WTC11 (cell line): ENCODE data around the gene MAPKAPK3.

Source experiments
- CREB1 ChIP-seq: sonication (generic); formaldehyde crosslinking; IDR thresholded peaks from 2 replicates; pipeline ENCODE4 v1.8.0; 2023; ENCODE audit warnings: mild to moderate bottlenecking, missing genetic modification reagents
- EMX1 ChIP-seq: fragments of 250-450 bp; sonication (Bioruptor Pico); IDR thresholded peaks from 2 replicates; pipeline ENCODE4 v1.8.0; 2021; ENCODE audit warnings: mild to moderate bottlenecking
- ESRRA ChIP-seq: sonication (generic); formaldehyde crosslinking; IDR thresholded peaks from 2 replicates; pipeline ENCODE4 v1.8.1; 2022; ENCODE audit warnings: mild to moderate bottlenecking, missing genetic modification reagents, borderline replicate concordance
- FOXJ3 ChIP-seq: sonication (generic); formaldehyde crosslinking; IDR thresholded peaks from 2 replicates; pipeline ENCODE4 v1.9.0; 2021; ENCODE audit warnings: missing genetic modification reagents, mild to moderate bottlenecking, borderline replicate concordance
- GRHL2 ChIP-seq: fragments of 250-450 bp; sonication (Bioruptor Pico); IDR thresholded peaks from 2 replicates; pipeline ENCODE4 v1.8.0; 2022; ENCODE audit warnings: mild to moderate bottlenecking, moderate library complexity; ENCODE audit not compliant: insufficient replicate concordance, severe bottlenecking
- NFYB ChIP-seq: sonication (generic); formaldehyde crosslinking; conservative IDR thresholded peaks from 2 replicates; pipeline ENCODE4 v1.8.0; 2022; ENCODE audit warnings: low read depth, missing genetic modification reagents
- NR2C2 ChIP-seq: sonication (generic); formaldehyde crosslinking; IDR thresholded peaks from 2 replicates; pipeline ENCODE4 v1.8.0; 2022; ENCODE audit warnings: mild to moderate bottlenecking, missing genetic modification reagents
- OVOL2 ChIP-seq: fragments of 250-450 bp; sonication (Bioruptor Pico); IDR thresholded peaks from 2 replicates; pipeline ENCODE4 v1.9.0; 2021; ENCODE audit warnings: mild to moderate bottlenecking, borderline replicate concordance
- ZNF263 ChIP-seq: sonication (generic); formaldehyde crosslinking; IDR thresholded peaks from 2 replicates; pipeline ENCODE4 v1.8.1; 2022; ENCODE audit warnings: low read depth, mild to moderate bottlenecking, moderate library complexity, missing genetic modification reagents
- TF ChIP-seq, protein P1 (sequence below): fragments of 200-600 bp; IDR thresholded peaks from 2 replicates; pipeline ENCODE4 v1.8.0; 2022; ENCODE audit warnings: antibody characterized with exemption
- TF ChIP-seq, protein P2 (sequence below): sonication (generic); formaldehyde crosslinking; IDR thresholded peaks from 2 replicates; pipeline ENCODE4 v1.8.0; 2023; ENCODE audit warnings: missing genetic modification reagents, mild to moderate bottlenecking, borderline replicate concordance
- TF ChIP-seq, protein P3 (sequence below): sonication (generic); formaldehyde crosslinking; IDR thresholded peaks from 2 replicates; pipeline ENCODE4 v1.8.0; 2022; ENCODE audit warnings: mild to moderate bottlenecking, missing genetic modification reagents
- TF ChIP-seq, protein P4 (sequence below): fragments of 250-450 bp; sonication (Bioruptor Pico); IDR thresholded peaks from 2 replicates; pipeline ENCODE4 v1.8.0; 2021; ENCODE audit warnings: mild to moderate bottlenecking
- TF ChIP-seq, protein P5 (sequence below): sonication (generic); formaldehyde crosslinking; IDR thresholded peaks from 2 replicates; pipeline ENCODE4 v1.8.1; 2022; ENCODE audit warnings: missing genetic modification reagents, borderline replicate concordance

DNA sequence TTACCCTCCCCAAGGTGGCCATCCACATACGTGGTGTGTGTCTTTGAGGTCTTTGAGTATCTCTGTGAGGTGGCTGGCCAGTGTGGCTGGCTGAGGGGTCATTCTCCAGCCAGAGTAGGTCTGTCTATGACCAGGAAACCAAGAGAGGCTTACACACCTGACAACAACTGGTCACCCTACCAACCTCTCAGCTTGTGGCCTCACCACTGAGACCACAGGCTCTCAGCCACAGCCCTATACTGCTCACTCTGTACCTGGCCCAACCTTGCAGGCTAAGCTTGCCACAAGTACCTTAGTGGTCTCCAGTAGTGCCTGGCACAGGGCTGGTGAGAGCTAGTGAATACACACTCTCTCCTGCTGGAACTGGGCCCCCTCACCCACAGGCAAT is 42.5 kb upstream of the MAPKAPK3 start:
- TF ChIP-seq, protein P1, sequence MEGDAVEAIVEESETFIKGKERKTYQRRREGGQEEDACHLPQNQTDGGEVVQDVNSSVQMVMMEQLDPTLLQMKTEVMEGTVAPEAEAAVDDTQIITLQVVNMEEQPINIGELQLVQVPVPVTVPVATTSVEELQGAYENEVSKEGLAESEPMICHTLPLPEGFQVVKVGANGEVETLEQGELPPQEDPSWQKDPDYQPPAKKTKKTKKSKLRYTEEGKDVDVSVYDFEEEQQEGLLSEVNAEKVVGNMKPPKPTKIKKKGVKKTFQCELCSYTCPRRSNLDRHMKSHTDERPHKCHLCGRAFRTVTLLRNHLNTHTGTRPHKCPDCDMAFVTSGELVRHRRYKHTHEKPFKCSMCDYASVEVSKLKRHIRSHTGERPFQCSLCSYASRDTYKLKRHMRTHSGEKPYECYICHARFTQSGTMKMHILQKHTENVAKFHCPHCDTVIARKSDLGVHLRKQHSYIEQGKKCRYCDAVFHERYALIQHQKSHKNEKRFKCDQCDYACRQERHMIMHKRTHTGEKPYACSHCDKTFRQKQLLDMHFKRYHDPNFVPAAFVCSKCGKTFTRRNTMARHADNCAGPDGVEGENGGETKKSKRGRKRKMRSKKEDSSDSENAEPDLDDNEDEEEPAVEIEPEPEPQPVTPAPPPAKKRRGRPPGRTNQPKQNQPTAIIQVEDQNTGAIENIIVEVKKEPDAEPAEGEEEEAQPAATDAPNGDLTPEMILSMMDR = no peak
- TF ChIP-seq, protein P2, sequence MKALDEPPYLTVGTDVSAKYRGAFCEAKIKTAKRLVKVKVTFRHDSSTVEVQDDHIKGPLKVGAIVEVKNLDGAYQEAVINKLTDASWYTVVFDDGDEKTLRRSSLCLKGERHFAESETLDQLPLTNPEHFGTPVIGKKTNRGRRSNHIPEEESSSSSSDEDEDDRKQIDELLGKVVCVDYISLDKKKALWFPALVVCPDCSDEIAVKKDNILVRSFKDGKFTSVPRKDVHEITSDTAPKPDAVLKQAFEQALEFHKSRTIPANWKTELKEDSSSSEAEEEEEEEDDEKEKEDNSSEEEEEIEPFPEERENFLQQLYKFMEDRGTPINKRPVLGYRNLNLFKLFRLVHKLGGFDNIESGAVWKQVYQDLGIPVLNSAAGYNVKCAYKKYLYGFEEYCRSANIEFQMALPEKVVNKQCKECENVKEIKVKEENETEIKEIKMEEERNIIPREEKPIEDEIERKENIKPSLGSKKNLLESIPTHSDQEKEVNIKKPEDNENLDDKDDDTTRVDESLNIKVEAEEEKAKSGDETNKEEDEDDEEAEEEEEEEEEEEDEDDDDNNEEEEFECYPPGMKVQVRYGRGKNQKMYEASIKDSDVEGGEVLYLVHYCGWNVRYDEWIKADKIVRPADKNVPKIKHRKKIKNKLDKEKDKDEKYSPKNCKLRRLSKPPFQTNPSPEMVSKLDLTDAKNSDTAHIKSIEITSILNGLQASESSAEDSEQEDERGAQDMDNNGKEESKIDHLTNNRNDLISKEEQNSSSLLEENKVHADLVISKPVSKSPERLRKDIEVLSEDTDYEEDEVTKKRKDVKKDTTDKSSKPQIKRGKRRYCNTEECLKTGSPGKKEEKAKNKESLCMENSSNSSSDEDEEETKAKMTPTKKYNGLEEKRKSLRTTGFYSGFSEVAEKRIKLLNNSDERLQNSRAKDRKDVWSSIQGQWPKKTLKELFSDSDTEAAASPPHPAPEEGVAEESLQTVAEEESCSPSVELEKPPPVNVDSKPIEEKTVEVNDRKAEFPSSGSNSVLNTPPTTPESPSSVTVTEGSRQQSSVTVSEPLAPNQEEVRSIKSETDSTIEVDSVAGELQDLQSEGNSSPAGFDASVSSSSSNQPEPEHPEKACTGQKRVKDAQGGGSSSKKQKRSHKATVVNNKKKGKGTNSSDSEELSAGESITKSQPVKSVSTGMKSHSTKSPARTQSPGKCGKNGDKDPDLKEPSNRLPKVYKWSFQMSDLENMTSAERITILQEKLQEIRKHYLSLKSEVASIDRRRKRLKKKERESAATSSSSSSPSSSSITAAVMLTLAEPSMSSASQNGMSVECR (CRISPR knock-in tag) = no peak
- TF ChIP-seq NR2C2 (CRISPR knock-in tag) (no peak), NFYB (CRISPR knock-in tag) (no peak), ZNF263 (CRISPR knock-in tag) (no peak), CREB1 (CRISPR knock-in tag) (no peak), OVOL2 (no peak), EMX1 (CRISPR knock-in tag) (no peak), FOXJ3 (CRISPR knock-in tag) (no peak), GRHL2 (CRISPR knock-in tag) (no peak), ESRRA (CRISPR knock-in tag) (no peak)
- TF ChIP-seq, protein P3, sequence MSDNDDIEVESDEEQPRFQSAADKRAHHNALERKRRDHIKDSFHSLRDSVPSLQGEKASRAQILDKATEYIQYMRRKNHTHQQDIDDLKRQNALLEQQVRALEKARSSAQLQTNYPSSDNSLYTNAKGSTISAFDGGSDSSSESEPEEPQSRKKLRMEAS = no peak
- TF ChIP-seq, protein P4, sequence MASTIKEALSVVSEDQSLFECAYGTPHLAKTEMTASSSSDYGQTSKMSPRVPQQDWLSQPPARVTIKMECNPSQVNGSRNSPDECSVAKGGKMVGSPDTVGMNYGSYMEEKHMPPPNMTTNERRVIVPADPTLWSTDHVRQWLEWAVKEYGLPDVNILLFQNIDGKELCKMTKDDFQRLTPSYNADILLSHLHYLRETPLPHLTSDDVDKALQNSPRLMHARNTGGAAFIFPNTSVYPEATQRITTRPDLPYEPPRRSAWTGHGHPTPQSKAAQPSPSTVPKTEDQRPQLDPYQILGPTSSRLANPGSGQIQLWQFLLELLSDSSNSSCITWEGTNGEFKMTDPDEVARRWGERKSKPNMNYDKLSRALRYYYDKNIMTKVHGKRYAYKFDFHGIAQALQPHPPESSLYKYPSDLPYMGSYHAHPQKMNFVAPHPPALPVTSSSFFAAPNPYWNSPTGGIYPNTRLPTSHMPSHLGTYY (CRISPR knock-in tag) = no peak
- TF ChIP-seq, protein P5, sequence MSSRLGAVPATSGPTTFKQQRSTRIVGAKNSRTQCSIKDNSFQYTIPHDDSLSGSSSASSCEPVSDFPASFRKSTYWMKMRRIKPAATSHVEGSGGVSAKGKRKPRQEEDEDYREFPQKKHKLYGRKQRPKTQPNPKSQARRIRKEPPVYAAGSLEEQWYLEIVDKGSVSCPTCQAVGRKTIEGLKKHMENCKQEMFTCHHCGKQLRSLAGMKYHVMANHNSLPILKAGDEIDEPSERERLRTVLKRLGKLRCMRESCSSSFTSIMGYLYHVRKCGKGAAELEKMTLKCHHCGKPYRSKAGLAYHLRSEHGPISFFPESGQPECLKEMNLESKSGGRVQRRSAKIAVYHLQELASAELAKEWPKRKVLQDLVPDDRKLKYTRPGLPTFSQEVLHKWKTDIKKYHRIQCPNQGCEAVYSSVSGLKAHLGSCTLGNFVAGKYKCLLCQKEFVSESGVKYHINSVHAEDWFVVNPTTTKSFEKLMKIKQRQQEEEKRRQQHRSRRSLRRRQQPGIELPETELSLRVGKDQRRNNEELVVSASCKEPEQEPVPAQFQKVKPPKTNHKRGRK (CRISPR knock-in tag) = no peak
